ENCODE measurements around the gene SLC39A6. TPM values are rescaled to one million over a fixed set of nuclear protein-coding genes. Genes with fewer than 3 reads are reported as not detected.

The SLC39A6 gene, protein sequence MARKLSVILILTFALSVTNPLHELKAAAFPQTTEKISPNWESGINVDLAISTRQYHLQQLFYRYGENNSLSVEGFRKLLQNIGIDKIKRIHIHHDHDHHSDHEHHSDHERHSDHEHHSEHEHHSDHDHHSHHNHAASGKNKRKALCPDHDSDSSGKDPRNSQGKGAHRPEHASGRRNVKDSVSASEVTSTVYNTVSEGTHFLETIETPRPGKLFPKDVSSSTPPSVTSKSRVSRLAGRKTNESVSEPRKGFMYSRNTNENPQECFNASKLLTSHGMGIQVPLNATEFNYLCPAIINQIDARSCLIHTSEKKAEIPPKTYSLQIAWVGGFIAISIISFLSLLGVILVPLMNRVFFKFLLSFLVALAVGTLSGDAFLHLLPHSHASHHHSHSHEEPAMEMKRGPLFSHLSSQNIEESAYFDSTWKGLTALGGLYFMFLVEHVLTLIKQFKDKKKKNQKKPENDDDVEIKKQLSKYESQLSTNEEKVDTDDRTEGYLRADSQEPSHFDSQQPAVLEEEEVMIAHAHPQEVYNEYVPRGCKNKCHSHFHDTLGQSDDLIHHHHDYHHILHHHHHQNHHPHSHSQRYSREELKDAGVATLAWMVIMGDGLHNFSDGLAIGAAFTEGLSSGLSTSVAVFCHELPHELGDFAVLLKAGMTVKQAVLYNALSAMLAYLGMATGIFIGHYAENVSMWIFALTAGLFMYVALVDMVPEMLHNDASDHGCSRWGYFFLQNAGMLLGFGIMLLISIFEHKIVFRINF
- total RNA-seq = 100 to 1,000 TPM; 451 to 527 TPM

DNA sequence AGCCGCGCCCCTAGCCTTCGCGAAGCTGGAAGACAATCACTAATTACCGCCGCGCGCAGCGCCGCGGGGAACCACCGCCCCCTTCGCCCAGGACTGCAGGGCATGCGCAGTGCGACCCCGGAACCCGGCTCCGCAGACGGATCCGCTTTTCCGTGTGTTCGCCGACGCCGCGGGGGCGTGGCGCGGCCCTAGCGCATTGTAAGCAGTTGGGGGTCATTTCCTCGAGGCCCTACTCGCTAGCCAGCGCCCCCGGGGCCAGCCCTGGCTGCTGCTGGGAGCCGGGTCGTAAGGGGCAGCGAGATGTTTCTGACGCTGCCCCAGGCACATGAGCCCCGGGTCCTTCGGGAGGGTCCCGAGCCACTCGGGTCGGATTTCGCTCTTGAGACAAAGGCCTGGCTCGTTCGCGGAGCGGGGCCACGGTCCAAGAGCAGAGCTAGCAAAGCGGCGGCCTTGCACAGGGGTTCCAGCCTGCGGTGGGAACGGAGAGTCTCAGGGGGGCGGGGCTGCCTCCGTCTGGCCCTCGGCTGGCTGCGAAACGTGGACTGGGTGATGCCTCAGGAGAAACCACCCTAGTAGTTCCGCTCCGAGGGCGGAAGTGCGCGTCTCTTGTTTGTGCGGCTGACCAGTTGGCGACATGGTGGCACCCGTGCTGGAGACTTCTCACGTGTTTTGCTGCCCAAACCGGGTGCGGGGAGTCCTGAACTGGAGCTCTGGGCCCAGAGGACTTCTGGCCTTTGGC lies at the start of gene SLC39A6, which contains the start of gene ELP2:
Gene SLC39A6, minus strand, starts transcription at position 41 of the 739 bp plus-strand sequence. CDS start 2,333 bp downstream, outside the sequence.
Gene ELP2, plus strand, starts transcription at position 600 of the 739 bp plus-strand sequence. Its CDS starts 35 bp downstream, at position 635.

DNA sequence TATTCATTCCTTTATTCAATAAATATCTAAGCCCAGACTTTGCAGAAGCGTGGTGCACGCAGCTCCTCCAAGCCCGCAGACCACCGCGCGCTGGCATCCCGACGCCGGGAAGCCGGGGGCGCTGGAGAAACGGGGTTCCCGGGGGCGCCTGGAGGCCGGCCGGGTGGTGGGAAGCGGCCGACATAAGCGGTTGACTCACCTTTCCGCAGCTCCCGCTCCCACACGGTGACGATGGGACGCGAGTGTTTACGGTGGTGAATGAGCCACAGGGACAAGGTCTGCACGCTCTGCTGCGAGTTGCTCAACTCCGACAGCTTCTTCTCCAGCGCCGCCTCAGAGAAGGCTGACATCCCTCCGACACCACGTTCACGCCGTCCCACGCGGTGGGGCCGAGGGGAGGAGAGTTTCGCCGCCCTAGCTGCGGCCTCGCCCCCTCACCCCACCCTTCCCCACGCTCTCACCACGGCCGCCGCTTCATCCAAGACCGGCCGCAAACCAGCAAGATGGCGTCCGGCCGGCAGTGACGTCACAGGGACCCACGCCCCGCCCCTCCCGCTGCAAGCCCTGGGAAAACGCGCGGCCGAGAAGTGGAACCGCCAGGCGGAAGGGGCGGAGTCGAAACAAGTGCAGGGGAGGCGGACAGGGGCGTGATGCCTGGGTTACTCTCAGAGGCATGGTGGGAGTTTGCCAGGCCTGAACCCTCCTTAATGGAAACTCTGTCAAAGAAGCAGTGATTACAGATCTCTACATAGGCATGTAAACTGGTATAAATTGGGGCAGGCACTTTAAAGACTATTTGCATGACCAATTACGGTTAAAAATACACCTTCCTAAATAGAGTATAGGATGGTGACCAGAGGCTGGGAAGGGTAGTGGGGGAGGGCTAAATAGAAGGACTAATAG lies 61.8 kb downstream of the SLC39A6 start, which contains the start of gene RPRD1A:
Gene RPRD1A, minus strand, starts transcription at position 505 of the 903 bp plus-strand sequence. Its CDS starts 155 bp downstream, at position 350.

Other genes with a start within 250 kb of the SLC39A6 start
- 10 to 100 TPM; 40.6 to 46.0 TPM for gene RPRD1A, start 61.8 kb downstream of the SLC39A6 start, total RNA-seq
- 100 to 1,000 TPM; 114 to 116 TPM for gene ELP2, start 559 bp upstream of the SLC39A6 start, total RNA-seq
- gene MOCOS, start 58.2 kb upstream of the SLC39A6 start, total RNA-seq = 10 to 100 TPM; 52.9 to 69.2 TPM
- 10 to 100 TPM; 23.1 to 42.0 TPM for gene FHOD3, start 168.4 kb upstream of the SLC39A6 start, total RNA-seq

Measured in melanocyte of skin (primary cell).